Karpas-422 (cell line): ENCODE data around the gene KY. TPM values are rescaled to one million over a fixed set of nuclear protein-coding genes. Genes with fewer than 3 reads are reported as not detected.

ENCODE experiments used
- DNase-seq: peaks from one replicate; pipeline ENCODE4 v3.0.0-alpha.2; 2015
- H2AFZ ChIP-seq: fragments of 200-600 bp; sonication (generic); 2 replicates; pipeline ENCODE4 v1.6.1; 2014; ENCODE audit warnings: antibody characterized with exemption, low read length, mixed read lengths
- H3K27ac ChIP-seq: fragments of 200-600 bp; sonication (generic); 2 replicates; pipeline ENCODE4 v1.5.1; 2014; ENCODE audit warnings: mild to moderate bottlenecking, low read length, moderate library complexity
- H3K27me3 ChIP-seq: fragments of 200-600 bp; sonication (generic); 2 replicates; pipeline ENCODE4 v1.6.1; 2014; ENCODE audit warnings: low read length, mixed read lengths
- H3K36me3 ChIP-seq: fragments of 200-600 bp; sonication (generic); 2 replicates; pipeline ENCODE4 v1.6.1; 2014; ENCODE audit warnings: low read length, mixed read lengths; ENCODE audit not compliant: insufficient read depth
- H3K4me1 ChIP-seq: fragments of 200-600 bp; sonication (generic); 2 replicates; pipeline ENCODE4 v1.6.1; 2014; ENCODE audit warnings: mild to moderate bottlenecking, low read length, mixed read lengths
- H3K4me2 ChIP-seq: fragments of 200-600 bp; sonication (generic); 2 replicates; pipeline ENCODE4 v1.6.1; 2014; ENCODE audit warnings: low read length, low read depth, mild to moderate bottlenecking; ENCODE audit not compliant: poor library complexity, severe bottlenecking
- H3K4me3 ChIP-seq: fragments of 200-600 bp; sonication (generic); 2 replicates; pipeline ENCODE4 v1.5.1; 2014; ENCODE audit warnings: mild to moderate bottlenecking, antibody characterized with exemption, low read length, mixed read lengths
- H3K79me2 ChIP-seq: fragments of 200-600 bp; sonication (generic); 2 replicates; pipeline ENCODE4 v1.6.1; 2014; ENCODE audit warnings: mild to moderate bottlenecking, low read length, mixed read lengths
- H3K9ac ChIP-seq: fragments of 200-600 bp; sonication (generic); 2 replicates; pipeline ENCODE4 v1.6.0; 2014; ENCODE audit warnings: low read length
- H3K9me2 ChIP-seq: fragments of 200-600 bp; sonication (generic), shearing (Covaris generic); replicated peaks from 2 replicates; pipeline ENCODE4 v1.6.0; 2014; ENCODE audit warnings: mild to moderate bottlenecking, low read length, moderate library complexity; ENCODE audit not compliant: insufficient read depth
- H3K9me3 ChIP-seq: fragments of 300-700, 200-600 bp; sonication (generic); 2 replicates; pipeline ENCODE4 v1.6.1; 2014; ENCODE audit warnings: low read length, mixed read lengths
- H4K20me1 ChIP-seq: fragments of 200-600 bp; sonication (generic); 2 replicates; pipeline ENCODE4 v1.6.1; 2014; ENCODE audit warnings: mild to moderate bottlenecking, antibody characterized with exemption, low read length, low read depth; ENCODE audit not compliant: insufficient read depth
- total RNA-seq: library from RNA; depleted of rRNA; stranded (reverse); fragments of >200 nt; shearing (Covaris generic); gene quantifications from 2 replicates; pipeline ENCODE4 v1.2.3, GENCODE V29; 2014; ENCODE audit warnings: low replicate concordance; rRNA removed

Gene KY
- total RNA-seq, 1 experiment from 2014 or later: not detected

DNA sequence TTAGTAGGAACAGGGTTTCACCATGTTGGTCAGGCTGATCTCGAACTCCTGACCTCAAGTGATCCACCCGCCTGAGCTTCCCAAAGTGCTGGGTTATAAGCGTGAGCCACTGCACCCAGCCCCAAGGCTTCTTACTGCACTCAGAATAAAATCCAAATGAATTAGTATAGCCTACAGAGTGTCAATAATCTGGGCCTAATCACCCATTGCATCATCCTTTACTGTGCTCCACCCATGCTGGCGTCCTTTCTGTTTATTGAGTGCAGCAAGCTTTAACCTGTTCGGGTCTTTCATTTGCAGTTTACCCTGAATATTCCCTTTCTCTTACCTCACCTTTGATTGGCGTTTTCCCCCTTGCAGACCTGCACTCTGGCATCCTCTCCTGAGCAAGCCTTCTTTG, 87.2 kb downstream of the KY start:
- H3K9ac ChIP-seq: no peak overlapping the region
- H2AFZ ChIP-seq: no peak overlapping the region
- H3K4me3 ChIP-seq: no peak overlapping the region
- H4K20me1 ChIP-seq: no peaks in the 10 kb centered on the region
- no peaks in the 10 kb centered on the region for H3K4me1 ChIP-seq
- H3K9me2 ChIP-seq: no peaks in the 10 kb centered on the region
- no peaks in the 10 kb centered on the region for H3K27me3 ChIP-seq
- H3K9me3 ChIP-seq: no peaks in the 10 kb centered on the region
- no peak overlapping the region for H3K27ac ChIP-seq
- no peaks in the 10 kb centered on the region for H3K36me3 ChIP-seq
- no peak for DNase-seq
- no peaks in the 10 kb centered on the region for H3K79me2 ChIP-seq
- H3K4me2 ChIP-seq: no peak overlapping the region

DNA sequence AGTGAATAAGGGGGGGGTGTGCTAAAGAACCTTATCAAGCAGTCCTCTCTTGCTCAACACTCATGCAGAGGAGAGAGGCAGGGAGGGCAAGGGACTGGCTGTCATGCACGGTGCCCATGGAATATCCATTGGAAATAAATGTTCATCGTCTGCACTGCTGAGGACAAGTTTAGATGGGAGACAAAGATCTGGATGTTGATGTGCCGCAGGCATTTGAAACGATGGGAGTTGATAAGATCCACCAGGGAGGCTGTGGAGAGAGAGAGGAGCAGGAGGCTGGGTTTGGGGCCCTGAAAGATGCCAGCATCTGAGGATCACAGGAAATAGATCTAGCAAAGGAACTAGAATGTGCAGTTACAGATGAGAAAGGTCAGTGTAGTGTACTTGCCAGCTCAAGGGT, 88.8 kb downstream of the KY start:
- H3K79me2 ChIP-seq: no peaks in the 10 kb centered on the region
- H3K27me3 ChIP-seq: no peaks in the 10 kb centered on the region
- no peaks in the 10 kb centered on the region for H3K36me3 ChIP-seq
- H3K4me1 ChIP-seq: no peaks in the 10 kb centered on the region
- no peak overlapping the region for H3K9ac ChIP-seq
- no peaks in the 10 kb centered on the region for H4K20me1 ChIP-seq
- no peak overlapping the region for H3K27ac ChIP-seq
- H3K9me3 ChIP-seq: no peaks in the 10 kb centered on the region
- no peak overlapping the region for H3K4me2 ChIP-seq
- no peak for DNase-seq
- H3K4me3 ChIP-seq: no peak overlapping the region
- H3K9me2 ChIP-seq: no peaks in the 10 kb centered on the region
- no peak overlapping the region for H2AFZ ChIP-seq

DNA sequence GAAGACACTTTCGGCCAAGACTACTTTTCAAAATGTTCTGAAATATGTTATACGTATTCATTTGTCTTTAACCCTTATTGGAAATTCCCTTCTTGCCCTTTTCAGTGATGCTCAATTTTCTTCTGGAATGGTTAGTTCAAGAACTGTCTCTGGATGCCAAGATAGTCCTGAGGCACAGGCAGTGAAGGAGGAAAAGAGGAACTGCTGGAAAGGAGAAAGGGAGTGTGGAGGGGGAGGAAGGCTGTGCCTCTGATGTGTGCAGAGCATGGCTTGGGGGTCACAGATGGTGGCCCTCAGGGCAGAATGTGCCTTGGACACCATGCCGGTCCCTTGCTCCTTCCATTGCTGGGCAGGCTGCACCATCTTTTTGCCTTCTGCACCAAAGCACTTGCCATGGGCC, 91.2 kb downstream of the KY start:
- no peak overlapping the region for H3K4me2 ChIP-seq
- no peaks in the 10 kb centered on the region for H3K9me3 ChIP-seq
- H3K4me3 ChIP-seq: no peak overlapping the region
- H3K27ac ChIP-seq: no peak overlapping the region
- no peak for DNase-seq
- no peaks in the 10 kb centered on the region for H3K4me1 ChIP-seq
- no peaks in the 10 kb centered on the region for H3K79me2 ChIP-seq
- H4K20me1 ChIP-seq: no peaks in the 10 kb centered on the region
- no peak overlapping the region for H2AFZ ChIP-seq
- H3K9ac ChIP-seq: no peak overlapping the region
- no peaks in the 10 kb centered on the region for H3K36me3 ChIP-seq
- H3K9me2 ChIP-seq: no peaks in the 10 kb centered on the region
- H3K27me3 ChIP-seq: no peaks in the 10 kb centered on the region

Other genes starting within 250 kb of the KY start
- gene ANAPC13, start 165.0 kb downstream of the KY start, total RNA-seq: 39.8 and 47.3 TPM in 2 replicates
- 10.7 and 78.7 TPM in 2 replicates for gene CEP63, start 165.0 kb downstream of the KY start, total RNA-seq
- 24.1 and 24.3 TPM in 2 replicates for gene EPHB1, start 144.2 kb upstream of the KY start, total RNA-seq